AG08395 (cell line): Measurements from ENCODE around the gene COL24A1.

Source experiments
- DNase-seq: peaks from one replicate; pipeline ENCODE4 v3.0.0; 2012; ENCODE audit warnings: mixed read lengths, low spot score

The COL24A1 gene

DNA sequence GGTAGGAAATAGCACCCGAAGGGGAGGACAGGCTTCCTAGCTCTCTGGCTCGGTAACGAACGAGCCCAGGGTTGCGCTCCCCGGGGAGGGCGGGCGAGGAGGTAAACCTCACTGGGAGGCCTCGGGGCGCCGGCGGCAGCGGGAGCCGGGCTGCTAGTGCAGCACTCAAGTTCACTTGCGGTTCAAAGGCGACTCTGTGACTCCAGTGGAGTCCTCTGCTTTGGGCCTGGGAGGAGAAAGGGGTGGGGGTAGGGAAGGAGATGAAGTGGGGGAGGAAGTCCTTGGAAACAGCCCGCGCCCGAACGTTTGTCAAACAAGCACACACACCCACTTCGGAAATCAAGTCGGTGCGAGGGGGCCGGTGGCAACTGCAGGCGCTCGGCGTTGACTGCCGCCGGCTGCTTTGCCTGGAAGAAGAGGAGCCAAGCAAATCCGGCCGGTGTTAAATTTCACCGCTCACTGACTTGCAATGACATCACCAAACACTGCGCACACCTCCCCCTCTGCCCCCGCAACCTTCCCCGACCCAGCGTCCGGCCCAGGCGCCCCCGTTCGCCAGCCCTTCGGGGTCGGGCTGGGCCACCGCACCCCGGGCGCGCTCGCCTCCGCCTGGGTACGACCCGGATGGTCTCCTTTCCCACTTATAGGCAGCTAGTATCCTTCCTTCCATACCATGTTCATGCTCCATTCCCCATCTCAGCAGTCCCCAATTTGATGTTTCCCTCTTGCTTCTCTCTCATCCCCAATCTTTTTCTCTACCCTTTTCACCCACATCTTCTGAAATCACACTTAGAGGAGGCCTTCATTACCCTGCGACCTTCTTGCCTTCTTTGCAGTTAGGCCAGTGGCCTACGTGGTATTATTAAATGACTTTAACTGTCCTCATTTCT, at the start of gene COL24A1:
Gene COL24A1 (minus strand): TSS at position 207 of the 890 bp plus-strand sequence. CDS start 376 bp downstream, outside the sequence.
- DNase-seq: peak; percentile 35

DNA sequence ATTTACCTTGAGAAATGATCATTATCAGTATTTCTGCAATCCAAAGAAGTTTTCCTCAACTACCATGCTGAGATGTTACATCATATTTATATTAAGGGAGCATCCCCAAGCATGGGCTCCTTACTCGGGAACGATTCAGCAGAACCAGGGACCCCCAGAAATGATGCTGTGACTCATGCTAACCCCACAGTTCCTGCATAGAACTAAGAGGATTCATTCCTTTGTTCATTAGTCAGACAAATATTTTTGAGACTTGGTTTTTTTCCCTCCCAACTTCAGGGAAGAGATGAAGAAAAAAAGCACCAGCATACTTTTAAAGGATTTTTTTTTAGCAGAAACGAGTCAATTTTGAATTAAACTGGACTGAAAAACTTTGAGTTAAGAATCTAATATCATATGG, 49.2 kb upstream of the COL24A1 start:
- DNase-seq: peak; percentile 20

- DNase-seq: no peak
These were observed 46.2 kb upstream of the COL24A1 start for GRCh38 chr1:86202552-86203340.

DNA sequence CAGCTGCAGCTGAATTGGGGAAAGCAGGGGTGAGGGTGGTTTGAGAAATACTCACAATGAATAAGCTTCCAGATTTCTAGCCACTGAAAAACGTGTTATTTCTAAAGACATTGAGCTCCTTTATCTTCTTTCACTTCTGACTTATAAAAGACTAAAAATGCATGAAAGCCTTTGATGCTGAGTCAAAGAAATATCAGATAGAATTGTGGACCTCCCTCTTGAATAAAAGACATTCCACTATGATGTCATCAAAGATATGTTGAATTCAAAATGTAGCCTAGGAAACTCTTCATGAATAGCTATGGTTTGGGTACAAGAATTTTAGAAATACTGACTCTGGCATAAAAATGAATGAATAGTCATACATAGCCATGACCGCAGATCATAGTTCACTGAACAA, 44.7 kb upstream of the COL24A1 start:
- no peak for DNase-seq

GRCh38 chr1:86200901-86201300, 44.3 kb upstream of the COL24A1 start:
- no peak for DNase-seq

DNA sequence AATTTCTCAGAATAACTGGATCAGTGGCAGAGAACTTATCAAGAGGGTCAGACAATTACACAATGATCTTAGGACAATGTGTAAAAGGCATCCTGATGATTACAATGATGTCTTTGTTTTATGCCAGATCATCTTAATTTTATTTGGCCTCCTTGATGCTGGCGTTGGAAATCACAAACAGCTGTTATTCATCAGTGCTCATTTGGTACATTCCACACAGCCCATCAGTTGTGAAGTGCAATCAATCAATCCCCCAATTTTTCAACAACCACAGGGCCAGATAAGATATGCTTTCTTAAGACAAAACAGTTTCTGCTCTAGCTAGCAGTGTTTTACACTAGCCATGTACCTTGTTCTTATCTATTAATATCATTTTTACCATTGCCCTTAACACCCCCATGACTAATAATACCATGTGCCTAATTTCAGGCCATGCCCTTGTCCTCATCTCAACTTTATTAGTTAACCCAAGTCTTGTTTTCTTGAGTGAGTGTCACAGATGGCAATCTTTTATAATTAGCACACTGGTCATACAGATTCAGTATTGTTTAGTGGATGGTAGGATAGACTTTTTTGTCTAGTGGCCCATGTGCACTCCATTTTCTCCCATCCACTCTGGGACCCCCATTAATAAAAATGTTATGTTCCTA, 40.8 kb upstream of the COL24A1 start:
- DNase-seq: no peak

- no peak for DNase-seq
These were observed 38.7 kb upstream of the COL24A1 start for GRCh38 chr1:86195281-86195680.

DNA sequence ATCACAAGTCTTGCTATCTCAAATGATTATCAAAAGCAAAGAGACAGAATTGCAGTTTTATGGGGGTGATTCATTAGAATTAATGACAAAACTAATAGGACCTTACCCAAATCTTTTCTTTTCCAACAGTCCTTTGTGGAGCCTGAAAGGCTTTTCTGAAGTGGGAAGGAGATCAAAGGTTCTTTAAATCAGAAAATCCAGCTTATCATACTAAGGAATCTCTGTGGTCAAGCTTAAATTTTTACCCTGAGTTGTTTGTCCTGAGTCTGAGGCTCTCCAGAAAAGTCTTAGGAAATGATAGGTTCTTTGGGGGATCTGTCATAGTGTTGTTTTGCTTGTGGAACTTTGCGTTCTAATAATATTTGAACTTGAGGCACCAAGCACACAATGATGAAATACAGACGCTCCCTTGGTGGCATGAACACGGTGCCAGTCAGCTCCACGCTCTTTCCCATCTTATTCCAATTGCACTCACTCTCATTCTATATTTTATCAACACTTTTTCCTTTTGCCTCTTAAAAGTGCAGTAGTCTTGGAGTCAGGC, 38.0 kb upstream of the COL24A1 start:
- DNase-seq: no peak

GRCh38 chr1:86192417-86192816, 35.8 kb upstream of the COL24A1 start:
- DNase-seq: no peak

GRCh38 chr1:86191958-86192357, 35.4 kb upstream of the COL24A1 start:
- no peak for DNase-seq

- no peak for DNase-seq
These were observed 34.3 kb upstream of the COL24A1 start for GRCh38 chr1:86190873-86191272.

GRCh38 chr1:86184426-86184825, 27.9 kb upstream of the COL24A1 start:
- DNase-seq: no peak

- DNase-seq: no peak
These were observed 27.2 kb upstream of the COL24A1 start for GRCh38 chr1:86183810-86184209.

DNA sequence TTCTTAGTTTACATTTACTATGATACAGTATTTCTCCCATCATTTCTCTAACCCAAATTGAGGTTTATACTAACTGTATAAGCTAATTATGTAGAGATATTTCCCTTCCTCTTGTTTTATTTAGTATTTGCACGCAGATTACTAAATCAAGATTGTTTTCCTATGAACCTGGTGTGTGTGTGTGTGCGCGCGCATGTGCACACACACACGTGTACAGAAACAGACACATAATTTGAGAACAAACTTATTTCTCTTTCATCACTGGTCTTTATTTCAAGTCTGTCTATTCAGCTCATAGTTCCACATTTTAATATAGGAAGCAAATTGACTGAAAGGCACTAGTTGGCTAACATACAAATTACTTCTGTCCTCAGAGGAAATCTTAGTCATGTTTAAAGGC, 19.7 kb upstream of the COL24A1 start:
- no peak for DNase-seq

DNA sequence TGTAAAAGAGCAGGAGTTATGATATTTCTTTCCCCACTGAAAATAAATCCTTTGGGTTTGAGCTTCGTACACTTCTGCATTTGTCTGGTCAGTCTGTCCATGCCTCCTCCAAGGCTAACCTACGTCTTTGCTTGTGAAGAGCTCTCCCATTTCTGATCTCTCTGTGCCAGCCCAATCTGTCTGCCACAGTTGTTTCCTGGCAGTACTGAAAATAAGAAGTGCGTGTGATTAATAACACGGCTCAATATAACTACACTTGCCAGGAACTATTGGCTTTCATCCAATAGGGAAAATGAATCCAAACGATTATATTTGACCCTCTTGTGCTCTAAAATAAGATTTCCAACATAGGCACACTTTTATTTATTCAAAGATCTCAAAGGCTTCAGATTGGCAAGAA, 19.2 kb upstream of the COL24A1 start:
- no peak for DNase-seq

GRCh38 chr1:86169625-86170024, 13.1 kb upstream of the COL24A1 start:
- no peak for DNase-seq

- no peak for DNase-seq
These were observed 3.2 kb upstream of the COL24A1 start for GRCh38 chr1:86159800-86160199.

DNA sequence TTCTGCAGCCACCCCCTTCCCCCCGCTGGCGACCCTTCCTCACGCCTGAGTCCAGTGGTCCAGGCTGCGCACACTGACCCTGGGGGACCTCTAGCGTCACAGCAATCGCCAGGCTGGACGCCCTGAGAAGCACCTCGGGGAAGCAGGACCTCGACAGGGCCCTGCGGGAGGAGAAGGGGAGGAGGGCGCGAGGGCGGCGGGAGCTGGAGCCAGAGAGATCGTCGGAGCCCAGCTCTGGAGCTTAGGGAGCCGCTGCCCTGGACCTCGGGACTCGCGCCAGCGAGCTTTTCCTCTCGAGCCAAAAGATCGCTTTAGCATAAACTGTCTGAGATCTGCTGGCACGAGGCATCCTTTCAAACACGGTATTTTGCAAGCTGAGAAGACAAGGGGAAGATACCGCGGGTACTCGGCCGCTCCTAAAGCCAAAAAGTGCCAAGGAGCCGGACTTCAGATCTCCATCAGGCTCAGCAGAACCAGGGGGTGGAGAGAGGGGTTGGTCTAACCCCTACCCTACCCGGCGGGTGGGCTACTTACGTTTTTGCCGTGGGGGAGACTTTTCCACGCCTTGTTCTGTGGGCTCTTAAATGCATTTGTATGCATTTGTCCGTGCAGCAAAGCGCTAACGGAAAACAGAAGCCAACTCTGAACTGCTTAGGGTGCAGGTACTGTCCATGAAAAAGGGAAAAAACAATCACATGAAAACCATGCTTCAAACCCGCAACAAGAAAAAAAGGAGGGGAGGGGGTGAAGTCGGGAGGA, 586 bp downstream of the COL24A1 start:
- peak; percentile 27 for DNase-seq

- peak; percentile 41 for DNase-seq
These were observed 1.3 kb downstream of the COL24A1 start for GRCh38 chr1:86155051-86155806.

GRCh38 chr1:86154571-86155050, 2.0 kb downstream of the COL24A1 start:
- DNase-seq: peak; percentile 81

DNA sequence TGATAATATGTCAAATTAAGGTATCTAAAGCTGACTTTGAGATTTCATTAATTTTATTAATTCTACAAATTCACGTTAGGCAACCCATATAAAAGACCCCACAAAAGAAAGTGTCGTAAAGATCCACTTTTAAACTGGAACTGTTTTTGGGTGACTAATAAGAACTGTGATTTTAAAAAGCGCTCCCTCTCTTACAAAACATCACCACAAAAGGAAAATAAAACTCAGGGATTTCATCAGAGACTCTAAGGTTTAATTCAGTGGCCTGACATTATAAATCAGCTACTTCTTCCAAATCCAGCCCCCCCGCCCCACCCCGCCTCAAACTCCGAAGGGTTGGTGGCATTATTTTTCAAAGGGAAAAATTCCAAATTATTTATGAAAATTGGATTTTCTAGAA, 2.7 kb downstream of the COL24A1 start:
- peak; percentile 28 for DNase-seq
